ENCODE data around the gene DHRS9. TPM values are rescaled to one million over a fixed set of nuclear protein-coding genes. Genes with fewer than 3 reads are reported as not detected.
"Not testable (repeated sequence)": the region's sequence is repeated elsewhere in the genome, so short reads cannot be mapped to it uniquely, and the experiment has no call there.

The DHRS9 gene
- total RNA-seq, 4 donors from 2014 or later: 0.26 to 0.91 (median 0.48) TPM; not detected in 1

DNA sequence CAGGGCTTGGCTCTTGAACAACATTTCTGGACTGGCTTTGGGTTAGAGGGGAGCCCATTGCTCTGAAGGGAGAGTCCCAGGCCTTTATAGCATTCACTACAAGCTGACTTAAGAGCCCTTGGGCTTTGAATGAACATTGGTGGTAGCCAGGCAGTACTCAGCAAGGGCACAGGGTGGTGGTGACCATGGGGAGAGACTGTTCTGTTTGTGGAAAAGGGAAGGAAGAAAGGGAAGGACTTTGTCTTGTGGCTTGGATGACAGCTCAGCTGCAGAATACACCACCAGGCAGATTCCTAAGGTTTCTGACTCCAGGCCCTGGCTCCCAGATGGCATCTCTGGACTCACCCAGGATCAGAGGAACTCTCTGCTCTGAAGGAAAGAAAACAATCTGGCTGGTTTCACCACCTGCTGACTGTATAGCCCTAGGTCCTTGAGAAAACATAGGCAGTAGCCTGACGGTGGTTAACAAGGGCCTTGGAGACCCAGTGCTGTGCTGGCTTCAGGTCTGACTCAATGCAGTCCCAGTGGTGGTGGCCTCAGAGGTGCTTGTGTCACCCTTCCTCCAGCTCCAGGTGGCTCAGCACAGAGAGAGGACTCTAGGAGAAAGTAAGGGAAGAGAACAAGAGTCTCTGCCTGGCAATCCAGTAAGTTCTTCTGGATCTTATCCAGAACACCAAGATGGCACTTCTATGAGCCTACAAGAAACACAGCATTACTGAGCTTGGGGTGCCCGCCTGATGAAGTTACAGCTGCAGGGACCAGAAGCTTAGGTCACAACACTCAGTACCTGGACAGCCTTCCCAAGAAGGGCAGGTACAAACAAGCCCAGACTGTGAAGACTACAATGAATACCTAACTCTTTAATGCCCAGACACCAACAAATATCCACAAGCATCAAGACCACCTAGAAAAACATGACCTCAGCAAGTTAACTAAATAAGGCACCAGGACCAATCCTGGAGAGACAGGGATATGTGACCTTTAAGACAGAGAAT lies 21.8 kb upstream of the DHRS9 start:
- TF ChIP-seq, protein P1, sequence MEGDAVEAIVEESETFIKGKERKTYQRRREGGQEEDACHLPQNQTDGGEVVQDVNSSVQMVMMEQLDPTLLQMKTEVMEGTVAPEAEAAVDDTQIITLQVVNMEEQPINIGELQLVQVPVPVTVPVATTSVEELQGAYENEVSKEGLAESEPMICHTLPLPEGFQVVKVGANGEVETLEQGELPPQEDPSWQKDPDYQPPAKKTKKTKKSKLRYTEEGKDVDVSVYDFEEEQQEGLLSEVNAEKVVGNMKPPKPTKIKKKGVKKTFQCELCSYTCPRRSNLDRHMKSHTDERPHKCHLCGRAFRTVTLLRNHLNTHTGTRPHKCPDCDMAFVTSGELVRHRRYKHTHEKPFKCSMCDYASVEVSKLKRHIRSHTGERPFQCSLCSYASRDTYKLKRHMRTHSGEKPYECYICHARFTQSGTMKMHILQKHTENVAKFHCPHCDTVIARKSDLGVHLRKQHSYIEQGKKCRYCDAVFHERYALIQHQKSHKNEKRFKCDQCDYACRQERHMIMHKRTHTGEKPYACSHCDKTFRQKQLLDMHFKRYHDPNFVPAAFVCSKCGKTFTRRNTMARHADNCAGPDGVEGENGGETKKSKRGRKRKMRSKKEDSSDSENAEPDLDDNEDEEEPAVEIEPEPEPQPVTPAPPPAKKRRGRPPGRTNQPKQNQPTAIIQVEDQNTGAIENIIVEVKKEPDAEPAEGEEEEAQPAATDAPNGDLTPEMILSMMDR (IDR thresholded peaks at IDR 0.05): no peak
- no peak for TF ChIP-seq POLR2A (IDR thresholded peaks at IDR 0.05)
- no peaks in the 10 kb centered on the region for H3K9me3 ChIP-seq
- no peaks in the 10 kb centered on the region for H3K36me3 ChIP-seq
- H3K27ac ChIP-seq: no peak overlapping the region
- H3K4me3 ChIP-seq: no peak overlapping the region
- intact Hi-C loops (cut with DNase I; ENCODE audit: low total_unique reads): no loop called here
- DNase-seq: no peak
- H3K4me1 ChIP-seq: no peaks in the 10 kb centered on the region
- H3K27me3 ChIP-seq: no peaks in the 10 kb centered on the region

GRCh38 chr2:169049142-169049541 lies 20.2 kb upstream of the DHRS9 start:
- intact Hi-C loops (cut with DNase I; ENCODE audit: low total_unique reads): no loop called here
- H3K36me3 ChIP-seq: no peaks in the 10 kb centered on the region
- TF ChIP-seq, protein P1 (IDR thresholded peaks at IDR 0.05): no peak
- TF ChIP-seq POLR2A (IDR thresholded peaks at IDR 0.05): no peak

GRCh38 chr2:169050476-169051240 lies 18.7 kb upstream of the DHRS9 start:
- no peaks in the 10 kb centered on the region for H3K4me1 ChIP-seq
- DNase-seq: no peak
- TF ChIP-seq POLR2A (IDR thresholded peaks at IDR 0.05): no peak
- TF ChIP-seq, protein P1 (IDR thresholded peaks at IDR 0.05): no peak
- no peaks in the 10 kb centered on the region for H3K27me3 ChIP-seq
- H3K4me3 ChIP-seq: no peak overlapping the region
- no peaks in the 10 kb centered on the region for H3K36me3 ChIP-seq
- intact Hi-C loops (cut with DNase I; ENCODE audit: low total_unique reads): no loop called here
- H3K27ac ChIP-seq: no peak overlapping the region
- H3K9me3 ChIP-seq: no peaks in the 10 kb centered on the region

More at GRCh38 chr2:169049142-169049541, 20.2 kb upstream of the DHRS9 start:
- no peak overlapping the region for H3K4me3 ChIP-seq
- no peak for DNase-seq
- no peaks in the 10 kb centered on the region for H3K9me3 ChIP-seq
- no peak overlapping the region for H3K27ac ChIP-seq
- no peaks in the 10 kb centered on the region for H3K27me3 ChIP-seq
- H3K4me1 ChIP-seq: no peaks in the 10 kb centered on the region

GRCh38 chr2:169054575-169054974 lies 14.8 kb upstream of the DHRS9 start:
- H3K27ac ChIP-seq; intact Hi-C loops (cut with DNase I; ENCODE audit: low total_unique reads); H3K4me1 ChIP-seq; DNase-seq; H3K4me3 ChIP-seq; H3K36me3 ChIP-seq; H3K27me3 ChIP-seq; H3K9me3 ChIP-seq: not testable (repeated sequence)

DNA sequence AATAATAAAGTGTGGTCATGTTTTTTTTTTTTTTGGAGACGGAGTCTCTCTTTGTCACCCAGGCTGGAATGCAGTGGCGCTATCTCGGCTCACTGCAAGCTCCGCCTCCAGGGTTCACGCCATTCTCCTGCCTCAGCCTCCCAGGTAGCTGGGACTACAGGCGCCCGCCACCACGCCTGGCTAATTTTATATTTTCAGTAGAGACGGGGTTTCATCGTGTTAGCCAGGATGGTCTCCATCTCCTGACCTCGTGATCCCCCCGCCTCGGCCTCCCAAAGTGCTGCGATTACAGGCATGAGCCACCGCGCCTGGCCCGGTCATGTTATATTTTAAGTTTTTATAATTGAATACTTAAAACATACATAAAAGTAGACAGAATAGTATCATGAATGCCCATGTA lies 5.2 kb upstream of the DHRS9 start:
- H3K4me1 ChIP-seq; H3K36me3 ChIP-seq; H3K4me3 ChIP-seq; DNase-seq; H3K9me3 ChIP-seq; intact Hi-C loops (cut with DNase I; ENCODE audit: low total_unique reads); H3K27ac ChIP-seq; H3K27me3 ChIP-seq: not testable (repeated sequence)

- no peak for DNase-seq
- Histone ChIP-seq H3K4me1 (no peaks in the 10 kb centered on the region), H3K9me3 (no peaks in the 10 kb centered on the region), H3K27me3 (no peaks in the 10 kb centered on the region), H3K27ac (no peak overlapping the region), H3K4me3 (no peak overlapping the region), H3K36me3 (no peaks in the 10 kb centered on the region)
- intact Hi-C loops (cut with DNase I; ENCODE audit: low total_unique reads): no loop called here
- TF ChIP-seq POLR2A (IDR thresholded peaks at IDR 0.05): no peak
- TF ChIP-seq, protein P1 (IDR thresholded peaks at IDR 0.05): no peak
These were observed 3.9 kb upstream of the DHRS9 start for GRCh38 chr2:169065422-169065821.

Data from uterus (tissue), 4 donors.